BLaER1 (cell line): ENCODE data around the gene SOCS3.
A peak's percentile ranks its signal among the peaks of the same experiment; 100 is the strongest.

ENCODE experiments used
- H3K27ac ChIP-seq: shearing (Covaris generic); formaldehyde crosslinking; 2 replicates; pipeline ENCODE4 v1.8.1; 2022
- H3K27me3 ChIP-seq: shearing (Covaris generic); formaldehyde crosslinking; 2 replicates; pipeline ENCODE4 v1.8.1; 2022
- H3K36me3 ChIP-seq: shearing (Covaris generic); formaldehyde crosslinking; 2 replicates; pipeline ENCODE4 v1.8.1; 2022
- H3K4me1 ChIP-seq: shearing (Covaris generic); formaldehyde crosslinking; 2 replicates; pipeline ENCODE4 v1.8.1; 2022
- H3K4me2 ChIP-seq: shearing (Covaris generic); formaldehyde crosslinking; 2 replicates; pipeline ENCODE4 v1.8.1; 2022
- H3K4me3 ChIP-seq: shearing (Covaris generic); formaldehyde crosslinking; 2 replicates; pipeline ENCODE4 v1.8.1; 2022
- H3K9ac ChIP-seq: shearing (Covaris generic); formaldehyde crosslinking; 2 replicates; pipeline ENCODE4 v1.8.1; 2022
- H3K9me3 ChIP-seq: shearing (Covaris generic); formaldehyde crosslinking; 2 replicates; pipeline ENCODE4 v1.8.1; 2022
- H4K20me1 ChIP-seq: shearing (Covaris generic); formaldehyde crosslinking; 2 replicates; pipeline ENCODE4 v1.8.1; 2022
- Cebpa-rat ChIP-seq: shearing (Covaris generic); IDR thresholded peaks from 2 replicates; pipeline ENCODE4 v1.8.1; 2022

The SOCS3 gene

GRCh38 chr17:78391843-78392242, 32.0 kb upstream of the SOCS3 start:
- no peak overlapping the region for H3K4me3 ChIP-seq
- H3K27me3 ChIP-seq: no peaks in the 10 kb centered on the region
- no peak for TF ChIP-seq Cebpa-rat
- peaks cover 68% of the 10 kb centered on the region for H3K36me3 ChIP-seq
- H3K9ac ChIP-seq: no peak overlapping the region
- H3K4me2 ChIP-seq: no peak overlapping the region
- no peak overlapping the region for H3K27ac ChIP-seq
- no peaks in the 10 kb centered on the region for H3K9me3 ChIP-seq
- peaks cover 99% of the 10 kb centered on the region for H4K20me1 ChIP-seq
- H3K4me1 ChIP-seq: peaks cover 53% of the 10 kb centered on the region

- H3K27ac ChIP-seq: no peak overlapping the region
- H3K4me3 ChIP-seq: no peak overlapping the region
- H3K4me2 ChIP-seq: no peak overlapping the region
- peaks cover 60% of the 10 kb centered on the region for H3K36me3 ChIP-seq
- no peaks in the 10 kb centered on the region for H3K9me3 ChIP-seq
- TF ChIP-seq Cebpa-rat: no peak
- H3K4me1 ChIP-seq: peaks cover 55% of the 10 kb centered on the region
- H3K27me3 ChIP-seq: no peaks in the 10 kb centered on the region
- peaks cover 99% of the 10 kb centered on the region for H4K20me1 ChIP-seq
- H3K9ac ChIP-seq: no peak overlapping the region
These were observed 31.2 kb upstream of the SOCS3 start for GRCh38 chr17:78391051-78391431.

GRCh38 chr17:78390241-78391050, 30.6 kb upstream of the SOCS3 start:
- H3K4me3 ChIP-seq: no peak overlapping the region
- peaks cover 61% of the 10 kb centered on the region for H3K4me1 ChIP-seq
- no peak overlapping the region for H3K27ac ChIP-seq
- peaks cover 54% of the 10 kb centered on the region for H3K36me3 ChIP-seq
- no peak for TF ChIP-seq Cebpa-rat
- peak overlapping the region; percentile 24; the same call in 1 of the 2 replicates for H3K4me2 ChIP-seq
- no peaks in the 10 kb centered on the region for H3K9me3 ChIP-seq
- H3K27me3 ChIP-seq: no peaks in the 10 kb centered on the region
- no peak overlapping the region for H3K9ac ChIP-seq
- peaks cover 99% of the 10 kb centered on the region for H4K20me1 ChIP-seq

DNA sequence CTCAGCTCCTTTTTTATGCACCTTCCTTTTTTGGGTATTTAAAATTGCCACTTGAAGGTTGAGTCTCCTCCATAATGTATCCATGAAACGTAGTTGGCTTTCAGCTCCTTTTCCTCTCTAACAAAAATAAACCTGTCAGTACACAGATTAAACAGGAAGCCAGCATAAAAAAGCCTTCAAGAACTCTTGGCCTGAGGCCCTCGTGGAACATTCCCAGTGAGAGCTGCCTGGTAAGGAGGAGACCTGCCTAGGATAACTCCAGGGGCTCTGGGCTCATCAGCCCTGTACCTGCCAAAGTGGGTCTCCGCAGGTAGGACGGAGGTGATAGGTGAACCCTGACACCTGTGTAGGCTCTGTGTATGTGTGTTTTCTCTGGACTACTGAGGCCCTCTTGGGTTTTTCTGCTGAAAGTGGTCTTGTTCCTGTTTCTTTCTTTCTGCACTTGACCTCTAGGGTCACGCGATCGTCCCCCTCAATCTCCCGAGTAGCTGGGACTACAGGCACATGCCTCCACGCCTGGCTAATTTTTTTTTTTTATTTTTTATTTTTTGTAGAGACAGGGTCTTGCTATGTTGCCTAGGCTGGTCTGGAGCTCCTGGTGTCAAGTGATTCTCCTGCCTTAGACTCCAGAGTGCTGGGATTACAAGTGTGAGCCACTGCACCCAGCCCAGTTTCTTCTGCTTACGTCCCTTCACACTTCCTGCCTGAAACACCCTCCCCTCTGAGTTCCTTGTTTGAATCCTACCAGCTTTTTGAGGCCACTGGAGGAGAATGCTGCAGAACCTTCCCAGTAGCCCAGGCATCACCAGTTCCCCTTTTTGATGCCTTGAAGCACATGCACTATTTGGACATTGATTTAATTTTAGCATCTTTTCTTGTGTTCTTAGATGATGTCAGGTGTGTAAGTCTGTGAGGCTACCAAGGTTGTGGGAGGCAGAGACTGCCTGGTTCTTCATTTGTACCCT, 28.4 kb upstream of the SOCS3 start:
- Histone ChIP-seq H4K20me1 (peaks cover 99% of the 10 kb centered on the region), H3K36me3 (peaks cover 32% of the 10 kb centered on the region), H3K9ac (no peak overlapping the region), H3K4me1 (peaks cover 82% of the 10 kb centered on the region), H3K4me3 (no peak overlapping the region), H3K4me2 (peak overlapping the region; percentile 86), H3K27ac (peak overlapping the region; percentile 57), H3K9me3 (no peaks in the 10 kb centered on the region), H3K27me3 (no peaks in the 10 kb centered on the region)
- TF ChIP-seq Cebpa-rat: no peak

DNA sequence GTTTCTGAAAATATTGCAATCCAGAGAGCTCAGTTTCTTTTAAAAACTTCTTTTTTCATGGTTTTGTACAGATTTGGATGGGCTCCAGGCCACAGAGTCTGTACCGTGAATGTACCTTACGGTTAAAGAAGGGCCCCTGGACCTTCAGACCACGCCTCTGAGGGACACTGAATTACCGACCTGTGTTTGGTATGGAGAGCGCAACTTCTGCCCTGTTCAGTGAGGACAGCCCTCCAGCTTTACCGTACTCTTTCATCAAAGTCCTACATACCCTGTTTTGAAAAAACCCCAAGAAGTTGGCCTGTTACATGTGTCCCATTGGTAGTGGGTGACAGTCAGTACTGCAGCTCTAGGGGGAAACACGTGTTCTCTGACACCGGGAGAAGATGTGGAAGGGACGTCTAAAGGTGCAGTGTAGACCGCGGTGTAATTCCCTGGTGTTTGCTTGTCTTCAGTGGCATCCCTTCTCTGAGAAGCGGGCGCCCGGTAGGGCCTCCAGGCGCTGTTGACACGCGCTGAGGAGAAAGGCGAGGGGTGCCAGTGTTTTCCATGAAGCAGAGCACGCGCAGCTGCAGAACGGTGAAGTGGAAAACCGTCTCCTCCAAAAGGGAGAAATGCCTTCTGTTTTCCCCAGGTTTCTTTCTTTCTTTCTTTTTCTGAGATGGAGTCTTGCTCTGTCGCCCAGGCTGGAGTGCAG, 24.8 kb upstream of the SOCS3 start:
- Histone ChIP-seq H3K9me3 (no peaks in the 10 kb centered on the region), H4K20me1 (peaks cover 100% of the 10 kb centered on the region), H3K27ac (peak overlapping the region; percentile 76), H3K27me3 (no peaks in the 10 kb centered on the region), H3K4me2 (peak overlapping the region; percentile 86), H3K4me3 (no peak overlapping the region), H3K4me1 (peaks cover 97% of the 10 kb centered on the region), H3K36me3 (peaks cover 15% of the 10 kb centered on the region), H3K9ac (peak overlapping the region; percentile 64)
- TF ChIP-seq Cebpa-rat: no peak

GRCh38 chr17:78383725-78384471, 24.0 kb upstream of the SOCS3 start:
- peaks cover 15% of the 10 kb centered on the region for H3K36me3 ChIP-seq
- no peak overlapping the region for H3K4me3 ChIP-seq
- H4K20me1 ChIP-seq: peaks cover 100% of the 10 kb centered on the region
- TF ChIP-seq Cebpa-rat: no peak
- H3K27me3 ChIP-seq: no peaks in the 10 kb centered on the region
- peak overlapping the region; percentile 64 for H3K9ac ChIP-seq
- H3K4me1 ChIP-seq: peaks cover 96% of the 10 kb centered on the region
- H3K4me2 ChIP-seq: peak overlapping the region; percentile 86
- no peaks in the 10 kb centered on the region for H3K9me3 ChIP-seq
- peak overlapping the region; percentile 76 for H3K27ac ChIP-seq

DNA sequence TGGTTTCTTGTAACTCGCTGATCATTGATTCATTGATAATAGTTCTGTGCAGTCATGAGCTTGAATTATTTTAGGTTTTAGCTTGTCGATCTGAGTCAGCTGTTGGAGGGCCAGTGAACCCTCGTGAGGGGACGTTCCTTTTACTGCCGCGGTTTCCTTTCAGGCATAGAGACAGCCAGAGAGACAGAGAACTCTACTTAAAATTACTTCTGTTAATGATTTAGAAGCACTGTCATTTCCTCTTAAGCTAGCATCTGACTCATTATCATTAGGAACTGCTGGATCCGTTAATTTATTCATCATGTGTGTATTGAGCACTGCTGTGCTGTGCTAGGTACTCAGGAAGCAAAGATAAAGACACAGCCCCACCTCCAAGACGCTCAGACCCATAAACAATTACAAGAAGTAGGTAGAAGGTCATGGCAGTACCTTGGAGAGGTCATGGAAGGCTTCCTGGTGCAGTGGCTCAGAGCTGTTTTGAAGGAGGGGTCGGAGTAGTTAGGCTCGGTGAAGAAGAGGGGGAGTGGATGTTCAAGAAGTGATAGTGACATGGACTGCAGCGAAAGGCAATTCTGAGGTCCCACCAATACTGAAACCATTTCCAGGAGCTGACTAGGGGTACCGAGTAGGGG, 21.8 kb upstream of the SOCS3 start:
- no peak overlapping the region for H3K4me3 ChIP-seq

DNA sequence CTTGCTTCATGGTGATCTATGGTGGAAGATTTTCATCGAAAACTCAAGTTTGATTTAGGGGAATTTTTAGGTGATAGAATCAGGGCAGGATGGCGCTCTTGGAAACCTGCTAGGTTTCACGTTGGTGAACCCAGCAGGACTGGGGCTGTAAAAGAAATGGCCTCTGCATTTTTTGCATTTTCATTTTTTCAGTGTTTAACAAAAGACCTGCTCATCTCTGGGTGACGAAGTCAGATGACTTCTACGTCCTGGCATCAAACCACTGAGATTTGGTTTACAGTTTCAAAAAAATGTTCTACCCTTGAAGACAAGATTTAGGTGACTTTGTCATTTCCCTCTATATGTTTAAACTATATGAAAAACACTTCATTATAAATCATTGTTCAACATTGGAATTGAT, 20.5 kb upstream of the SOCS3 start:
- TF ChIP-seq Cebpa-rat: no peak
- peaks cover 67% of the 10 kb centered on the region for H4K20me1 ChIP-seq
- H3K9me3 ChIP-seq: no peaks in the 10 kb centered on the region
- H3K27me3 ChIP-seq: no peaks in the 10 kb centered on the region
- no peak overlapping the region for H3K27ac ChIP-seq
- peak overlapping the region; percentile 90 for H3K4me2 ChIP-seq
- peaks cover 82% of the 10 kb centered on the region for H3K4me1 ChIP-seq
- H3K4me3 ChIP-seq: no peak overlapping the region; the same call in 1 of the 2 replicates
- peaks cover 15% of the 10 kb centered on the region for H3K36me3 ChIP-seq
- H3K9ac ChIP-seq: no peak overlapping the region

More for the DNA sequence above, 21.8 kb upstream of the SOCS3 start:
- Histone ChIP-seq H3K9me3 (no peaks in the 10 kb centered on the region), H3K9ac (no peak overlapping the region), H3K4me1 (peaks cover 86% of the 10 kb centered on the region), H4K20me1 (peaks cover 81% of the 10 kb centered on the region), H3K27ac (no peak overlapping the region), H3K36me3 (peaks cover 15% of the 10 kb centered on the region), H3K4me2 (peak overlapping the region; percentile 90), H3K27me3 (no peaks in the 10 kb centered on the region)
- no peak for TF ChIP-seq Cebpa-rat
